HG03097 (cell line): ENCODE results near the gene SPAG5.
"Not testable (repeated sequence)": the region's sequence is repeated elsewhere in the genome, so short reads cannot be mapped to it uniquely, and the experiment has no call there.

Source experiments
- ATAC-seq: cut with Tn5 transposase; IDR thresholded peaks from one replicate; pipeline ENCODE4 v1.9.1; 2021; ENCODE audit not compliant: unreplicated experiment, low FRiP score

The SPAG5 gene

GRCh38 chr17:28612531-28612930, 13.7 kb upstream of the SPAG5 start:
- no peak for ATAC-seq

GRCh38 chr17:28610376-28610775, 11.6 kb upstream of the SPAG5 start:
- ATAC-seq: no peak

- ATAC-seq: not testable (repeated sequence)
Observed at GRCh38 chr17:28604031-28604430, 5.2 kb upstream of the SPAG5 start.

DNA sequence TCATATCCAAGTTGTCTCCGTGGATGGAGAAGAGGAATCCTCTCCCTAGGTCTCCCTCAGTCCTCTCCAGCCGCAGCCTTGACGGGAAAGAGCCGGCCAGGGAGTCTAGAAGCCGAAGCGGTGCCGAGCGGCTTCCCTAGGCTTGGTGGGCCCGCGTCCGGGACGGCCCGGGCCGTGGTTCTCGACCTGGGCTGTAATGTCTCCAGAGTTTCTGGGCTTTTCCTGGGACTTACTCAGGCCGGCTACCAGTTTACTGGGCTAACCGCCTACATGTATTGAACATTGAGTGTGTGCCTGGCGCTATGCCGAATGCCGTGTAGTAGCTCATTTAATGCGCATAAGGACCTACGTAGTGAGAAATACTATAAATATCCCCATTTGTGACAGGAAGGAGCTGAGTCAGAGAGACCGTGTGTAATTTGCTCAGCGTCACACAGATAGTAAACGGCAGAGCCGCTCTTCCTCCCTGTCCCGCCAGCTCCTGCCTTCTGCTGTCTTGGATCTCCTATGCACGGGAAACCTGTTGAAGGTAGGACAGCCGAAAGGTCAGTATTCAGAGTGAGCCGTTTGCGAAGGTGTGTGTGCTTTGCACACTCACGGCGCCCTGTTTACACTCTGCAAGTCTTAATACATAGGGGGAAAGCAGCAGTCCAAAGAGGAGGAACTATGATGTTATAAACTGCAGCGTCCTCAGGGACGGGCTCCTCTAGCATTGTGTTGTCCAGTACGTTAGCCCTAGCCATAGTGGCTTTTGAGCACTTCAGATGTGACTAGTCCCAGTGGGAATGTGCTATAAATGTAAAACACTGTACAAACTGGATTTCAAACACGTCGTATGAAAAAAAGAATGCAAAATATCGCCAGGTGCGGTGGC, 723 bp upstream of the SPAG5 start:
- peak; percentile 37 for ATAC-seq

GRCh38 chr17:28598389-28598788, 436 bp downstream of the SPAG5 start:
- no peak for ATAC-seq

GRCh38 chr17:28597606-28598383, 1.0 kb downstream of the SPAG5 start:
- ATAC-seq: no peak

DNA sequence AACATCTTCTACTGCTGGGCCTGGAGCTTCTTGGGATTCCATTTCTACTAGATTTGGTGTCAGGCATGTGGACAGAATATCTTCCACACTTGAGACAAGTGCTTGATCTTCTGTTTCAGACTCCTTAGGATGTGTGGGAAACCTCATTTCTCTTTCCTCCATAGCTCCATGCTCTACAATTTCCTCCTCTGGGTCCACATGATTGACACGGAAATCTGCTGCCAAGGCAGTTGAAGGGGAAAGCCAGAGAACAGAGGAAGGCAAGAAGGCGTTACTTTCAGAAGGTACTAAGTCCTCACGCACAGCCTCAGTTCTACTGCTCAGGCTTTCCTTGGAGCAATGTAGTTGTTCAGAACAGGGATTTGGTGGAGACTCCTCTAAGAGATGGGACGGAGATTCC, 6.6 kb downstream of the SPAG5 start:
- ATAC-seq: no peak

DNA sequence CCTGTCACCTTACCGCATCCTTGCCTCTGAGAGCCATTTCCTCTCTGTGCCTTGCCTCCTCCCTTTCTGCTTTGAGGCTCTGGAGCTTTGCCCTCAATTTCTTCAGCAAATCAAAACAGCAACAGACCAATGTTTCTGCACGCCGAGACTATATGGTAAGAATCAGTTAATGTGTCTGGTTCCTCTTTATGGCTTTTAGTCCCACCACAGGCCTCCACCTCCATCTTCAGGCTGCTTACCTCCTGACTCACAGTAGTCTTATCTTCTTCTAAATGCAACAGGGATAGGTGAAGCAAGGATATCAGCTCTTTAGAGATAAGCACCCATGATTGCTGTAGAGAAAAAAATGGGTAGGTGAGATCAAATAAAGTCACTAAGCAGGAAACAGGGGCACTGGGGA, 13.0 kb downstream of the SPAG5 start:
- no peak for ATAC-seq

- ATAC-seq: no peak
Observed at GRCh38 chr17:28584434-28584833, 14.4 kb downstream of the SPAG5 start.

DNA sequence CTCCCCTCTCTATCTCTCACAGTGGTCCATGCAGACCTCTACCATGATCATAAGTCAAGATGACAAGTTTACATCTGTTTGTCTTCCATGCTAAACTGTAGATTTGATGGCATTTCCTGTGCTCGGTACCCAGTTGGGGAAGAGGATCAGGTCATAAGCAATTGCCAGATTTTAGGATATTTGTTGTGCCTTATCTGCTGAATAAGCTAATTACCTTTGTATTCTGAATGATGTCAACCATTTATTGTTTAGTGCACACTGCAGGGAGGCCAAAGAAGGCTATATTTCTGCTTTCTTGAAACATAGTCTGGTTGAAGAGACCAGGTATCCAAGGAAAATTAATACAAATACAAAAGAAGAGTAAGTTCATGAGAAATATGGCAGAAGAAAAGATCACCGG, 16.3 kb downstream of the SPAG5 start:
- no peak for ATAC-seq

DNA sequence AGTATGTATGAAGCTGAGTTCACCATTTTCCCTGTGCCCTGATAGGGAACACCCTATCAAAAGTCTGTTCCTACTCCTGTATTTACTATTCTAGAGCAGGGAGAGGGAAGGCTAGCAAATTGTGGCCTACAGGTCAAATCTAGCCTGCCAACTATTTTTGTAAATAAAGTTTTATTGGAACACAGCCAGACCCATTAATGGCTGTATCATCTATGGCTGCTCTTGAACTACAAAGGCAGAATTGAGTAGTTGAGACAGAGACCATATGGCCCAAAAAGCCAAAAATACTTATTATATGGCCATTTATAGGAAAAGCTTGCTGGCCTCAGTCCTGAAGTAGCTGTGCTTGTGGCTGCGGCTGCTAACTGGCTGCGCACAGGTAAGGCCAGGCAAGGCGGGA, 17.9 kb downstream of the SPAG5 start:
- no peak for ATAC-seq

- ATAC-seq: no peak
Observed at GRCh38 chr17:28579526-28579925, 19.3 kb downstream of the SPAG5 start.

GRCh38 chr17:28578246-28579195, 20.3 kb downstream of the SPAG5 start:
- no peak for ATAC-seq

- ATAC-seq: no peak
Observed at GRCh38 chr17:28577466-28577824, 21.4 kb downstream of the SPAG5 start.

- ATAC-seq: peak; percentile 69
Observed at GRCh38 chr17:28576758-28577465, 21.9 kb downstream of the SPAG5 start, which contains the start of gene ALDOC. Gene ALDOC, minus strand, starts transcription at chr17:28576895. Its CDS starts 1,363 bp downstream, at chr17:28575532.

GRCh38 chr17:28576016-28576415, 22.8 kb downstream of the SPAG5 start:
- not testable (repeated sequence) for ATAC-seq

DNA sequence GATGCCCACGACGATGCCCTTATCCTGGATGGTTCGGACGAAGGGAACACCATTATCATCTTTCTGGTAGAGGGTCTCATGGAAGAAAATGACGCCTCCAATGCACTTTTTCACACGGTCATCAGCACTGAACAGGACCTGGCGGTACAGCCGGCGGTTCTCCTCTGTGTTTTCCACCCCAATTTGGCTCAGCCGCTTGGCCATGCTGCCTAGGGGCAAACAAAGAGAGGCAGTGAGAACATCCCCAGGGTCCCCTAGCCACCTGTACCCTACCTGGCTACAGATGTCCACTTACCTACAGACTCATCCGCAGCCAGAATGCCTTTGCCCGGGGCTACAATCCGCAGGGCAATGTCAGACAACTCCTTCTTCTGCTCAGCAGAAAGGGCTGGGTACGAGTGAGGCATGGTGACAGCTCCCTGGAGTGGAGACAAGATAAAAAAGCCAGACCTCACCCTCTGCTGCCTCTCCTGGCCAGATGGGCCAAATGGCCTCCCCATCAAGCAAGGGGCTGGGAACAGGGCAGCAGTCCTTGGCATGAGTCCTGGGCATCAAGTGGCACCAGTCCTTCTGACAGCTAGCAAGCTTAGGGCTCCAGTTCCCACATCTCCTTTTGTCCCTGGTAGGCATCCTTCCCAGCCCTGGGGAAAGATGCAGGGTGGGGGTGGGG, 23.6 kb downstream of the SPAG5 start:
- no peak for ATAC-seq

DNA sequence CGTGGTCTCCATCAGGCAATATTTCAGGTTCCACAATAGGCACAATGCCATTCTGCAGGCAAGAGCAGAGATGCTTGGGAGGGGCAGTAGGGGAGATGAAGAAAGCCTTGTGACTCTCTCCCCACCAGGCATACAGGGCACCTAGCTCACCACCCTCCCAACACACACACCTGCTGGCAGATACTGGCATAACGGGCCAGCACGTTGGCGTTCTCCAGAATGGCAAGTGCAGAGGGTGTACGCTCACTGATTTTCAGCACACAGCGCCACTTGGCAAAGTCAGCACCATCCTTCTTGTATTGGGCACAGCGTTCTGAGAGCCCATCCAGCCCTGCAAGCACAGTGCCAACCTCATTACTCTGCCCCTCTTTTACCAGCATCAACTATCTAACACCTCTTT, 24.3 kb downstream of the SPAG5 start:
- no peak for ATAC-seq

GRCh38 chr17:28573966-28574480, 24.8 kb downstream of the SPAG5 start:
- no peak for ATAC-seq
